Stimulated activated CD8-positive, alpha-beta memory T cell treated with anti-CD3 and anti-CD28 coated beads, Interleukin-2, amount 100 ng/mL, for 1 hour (primary cell): ENCODE data around the gene RSPH9.

Experiments used
- DNase-seq, 2 donors: peaks; one replicate each; pipeline ENCODE4 v3.0.0-alpha.2; 2020; ENCODE audit warnings: low read depth in 2 of 2

RSPH9 gene, protein sequence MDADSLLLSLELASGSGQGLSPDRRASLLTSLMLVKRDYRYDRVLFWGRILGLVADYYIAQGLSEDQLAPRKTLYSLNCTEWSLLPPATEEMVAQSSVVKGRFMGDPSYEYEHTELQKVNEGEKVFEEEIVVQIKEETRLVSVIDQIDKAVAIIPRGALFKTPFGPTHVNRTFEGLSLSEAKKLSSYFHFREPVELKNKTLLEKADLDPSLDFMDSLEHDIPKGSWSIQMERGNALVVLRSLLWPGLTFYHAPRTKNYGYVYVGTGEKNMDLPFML

DNA sequence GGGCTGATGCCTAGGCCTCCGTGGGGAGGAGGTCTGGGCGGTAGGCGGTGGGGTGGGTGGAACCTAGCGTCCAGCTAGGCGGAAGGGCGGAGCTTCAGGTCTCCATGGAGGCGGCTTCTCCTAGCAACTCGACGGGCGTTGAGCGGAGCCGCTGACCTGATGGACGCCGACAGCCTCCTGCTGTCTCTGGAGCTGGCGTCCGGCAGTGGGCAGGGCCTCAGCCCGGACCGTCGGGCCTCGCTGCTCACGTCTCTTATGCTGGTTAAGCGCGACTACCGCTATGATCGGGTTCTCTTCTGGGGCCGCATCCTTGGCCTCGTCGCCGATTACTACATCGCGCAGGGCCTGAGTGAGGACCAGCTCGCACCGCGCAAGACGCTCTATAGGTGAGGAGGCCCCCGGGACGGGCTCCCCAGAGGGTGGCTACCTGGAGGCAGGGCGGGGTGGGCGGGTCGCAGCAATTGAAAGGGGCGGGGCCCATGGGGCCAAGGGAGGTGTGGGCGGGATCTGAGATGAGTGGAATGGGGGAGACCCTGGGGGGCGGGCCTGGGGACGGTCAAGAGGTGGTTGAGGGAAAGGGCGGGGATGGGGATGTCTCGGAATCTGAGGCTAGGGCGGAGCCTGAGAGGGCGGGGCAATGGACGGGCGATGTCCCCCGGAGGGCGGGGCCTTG lies at the start of gene RSPH9:
Gene RSPH9, plus strand, starts transcription at position 97 of the 673 bp plus-strand sequence. Its CDS starts 63 bp downstream, at position 160.
- DNase-seq: no peak

DNA sequence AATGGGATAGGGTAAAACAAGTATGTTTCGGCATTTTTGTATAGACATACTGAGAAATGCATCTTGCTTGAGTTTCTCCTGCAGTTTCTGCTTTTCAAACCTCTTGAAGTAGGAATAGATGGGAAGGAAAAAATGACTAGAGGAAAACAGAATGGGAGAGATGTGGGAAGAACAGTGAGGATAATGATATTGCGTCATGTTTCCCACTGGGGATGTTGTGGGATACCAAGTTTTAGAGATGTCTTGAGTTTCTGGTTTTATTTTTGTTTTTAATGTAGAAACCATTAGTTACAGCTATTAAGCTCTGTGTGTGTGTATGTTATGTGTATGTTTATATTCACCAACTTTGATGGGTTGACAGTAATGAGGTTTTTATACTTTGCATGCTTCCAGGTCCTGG lies 44.2 kb upstream of the RSPH9 start:
- no peak for DNase-seq

DNA sequence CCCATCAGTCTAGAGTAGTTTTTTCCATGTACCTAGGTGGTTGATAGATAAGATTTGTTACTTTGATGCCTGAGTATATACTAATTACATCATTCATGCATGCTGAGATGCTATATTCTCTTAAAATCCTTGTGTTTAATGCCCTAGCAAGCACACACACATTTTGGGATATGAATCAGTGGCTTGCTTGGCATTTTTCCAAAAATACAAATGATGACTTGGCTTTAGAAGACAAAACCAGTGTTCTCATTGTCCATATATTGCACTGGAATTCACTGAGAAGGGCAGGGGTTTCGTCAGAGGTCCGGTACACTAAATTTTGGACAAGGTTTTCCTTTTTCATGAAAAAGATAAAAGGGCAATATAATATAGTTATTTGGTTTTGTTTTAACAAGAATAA lies 40.7 kb upstream of the RSPH9 start:
- DNase-seq: no peak

DNA sequence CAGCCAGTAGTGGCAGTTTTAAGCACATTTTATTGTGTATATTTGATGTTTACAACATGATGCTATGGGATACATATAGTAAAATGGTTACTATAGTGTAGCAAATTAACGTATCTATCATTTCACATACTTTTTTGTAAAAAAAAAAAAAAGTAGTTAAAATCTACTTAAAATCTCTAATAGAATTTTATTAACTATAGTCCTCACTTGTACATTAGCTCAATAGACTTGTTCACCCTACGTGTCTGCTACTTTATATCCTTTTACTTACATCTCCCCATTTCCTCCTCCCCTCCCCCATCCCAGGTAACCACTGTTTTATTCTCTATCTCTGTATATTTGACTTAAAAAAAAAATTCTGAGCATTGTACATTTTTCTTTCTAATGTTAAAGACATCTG lies 38.8 kb upstream of the RSPH9 start:
- DNase-seq: no peak

DNA sequence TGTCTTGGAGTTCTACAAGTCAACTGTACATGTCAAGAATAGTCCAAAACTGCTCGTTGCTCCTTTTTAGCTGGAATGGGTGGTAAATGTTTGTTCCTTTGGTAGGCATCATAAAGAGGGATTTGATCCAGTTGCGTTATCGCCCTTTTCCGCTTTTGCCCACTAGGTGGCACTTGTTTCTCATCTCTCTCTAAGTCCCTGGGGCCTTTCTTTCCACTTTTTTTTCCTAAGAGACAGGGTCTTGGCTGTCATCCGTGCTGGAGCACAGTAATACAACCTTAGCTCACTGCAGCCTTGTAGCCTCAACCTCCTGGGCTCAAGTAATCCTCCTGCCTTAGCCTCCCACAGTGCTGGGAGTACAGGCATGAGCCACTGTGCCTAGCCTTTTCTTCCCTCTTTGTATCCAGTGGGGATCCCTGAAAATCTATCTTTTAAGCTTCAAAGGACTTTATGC lies 36.5 kb upstream of the RSPH9 start:
- peak; percentile 25 to 29 for DNase-seq

DNA sequence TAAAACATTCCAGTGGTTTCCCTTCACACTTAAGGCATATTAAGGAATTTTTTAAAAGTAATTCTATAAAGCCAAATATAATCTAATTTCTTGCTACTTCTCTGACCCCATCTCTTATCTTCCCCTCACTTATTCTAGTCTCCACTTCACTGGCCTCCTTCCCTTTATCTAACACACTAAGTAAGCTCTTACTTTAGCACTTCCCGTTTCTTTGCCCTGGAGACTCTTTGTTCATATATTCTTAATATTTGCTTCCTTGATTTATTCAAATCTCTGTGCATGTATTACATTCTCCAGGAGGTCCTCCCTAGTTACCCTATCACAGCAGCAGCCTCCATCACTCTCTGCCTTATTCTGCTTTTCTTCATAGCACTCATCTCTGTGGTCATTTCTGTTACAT lies 36.0 kb upstream of the RSPH9 start:
- no peak for DNase-seq

DNA sequence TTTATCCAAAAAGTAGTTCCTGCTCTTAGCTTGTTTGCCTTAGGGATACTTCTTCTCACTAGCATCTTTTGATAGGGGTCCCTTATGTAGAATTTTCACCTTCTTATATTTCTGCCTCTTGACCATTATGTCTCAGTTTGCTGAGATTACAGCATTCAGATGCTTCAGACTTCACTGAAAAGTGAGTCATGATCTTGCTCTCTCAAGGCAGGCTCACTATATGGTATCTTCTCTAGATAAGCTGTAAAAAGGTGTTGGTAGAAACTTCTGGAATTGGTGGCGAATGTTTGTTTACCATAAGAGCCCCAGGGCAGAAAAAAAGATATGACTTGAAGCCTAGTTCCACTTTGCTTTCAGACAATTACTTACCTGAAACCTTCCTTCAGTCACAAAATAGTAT lies 35.4 kb upstream of the RSPH9 start:
- DNase-seq: no peak

DNA sequence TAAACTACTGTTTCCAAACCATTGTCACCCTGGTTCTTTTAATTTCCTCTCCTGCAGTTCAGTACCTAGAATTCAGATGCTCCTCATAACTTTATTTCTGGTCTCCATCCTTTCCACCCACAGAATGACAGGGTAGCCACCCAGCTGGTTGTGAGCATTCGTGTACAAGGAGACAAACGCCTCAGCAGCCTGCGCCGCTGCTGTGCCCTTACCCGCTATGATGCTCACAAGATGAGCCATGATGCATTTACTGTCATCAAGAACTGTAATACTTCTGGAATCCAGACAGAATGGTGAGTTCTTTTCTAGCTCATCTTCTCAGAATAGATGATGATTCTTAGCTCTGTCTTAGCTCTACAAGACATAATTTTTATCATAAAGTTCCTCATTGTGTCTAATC lies 34.4 kb upstream of the RSPH9 start:
- no peak for DNase-seq

DNA sequence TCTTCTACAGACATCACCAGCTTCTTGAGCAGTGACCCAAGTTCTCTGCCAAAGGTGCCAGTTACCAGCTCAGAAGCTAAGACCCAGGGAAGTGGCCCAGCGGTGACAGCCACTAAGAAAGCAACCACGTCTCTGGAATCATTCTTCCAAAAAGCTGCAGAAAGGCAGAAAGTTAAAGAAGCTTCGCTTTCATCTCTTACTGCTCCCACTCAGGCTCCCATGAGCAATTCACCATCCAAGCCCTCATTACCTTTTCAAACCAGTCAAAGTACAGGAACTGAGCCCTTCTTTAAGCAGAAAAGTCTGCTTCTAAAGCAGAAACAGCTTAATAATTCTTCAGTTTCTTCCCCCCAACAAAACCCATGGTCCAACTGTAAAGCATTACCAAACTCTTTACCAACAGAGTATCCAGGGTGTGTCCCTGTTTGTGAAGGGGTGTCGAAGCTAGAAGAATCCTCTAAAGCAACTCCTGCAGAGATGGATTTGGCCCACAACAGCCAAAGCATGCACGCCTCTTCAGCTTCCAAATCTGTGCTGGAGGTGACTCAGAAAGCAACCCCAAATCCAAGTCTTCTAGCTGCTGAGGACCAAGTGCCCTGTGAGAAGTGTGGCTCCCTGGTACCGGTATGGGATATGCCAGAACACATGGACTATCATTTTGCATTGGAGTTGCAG lies 31.0 kb upstream of the RSPH9 start:
- no peak for DNase-seq

DNA sequence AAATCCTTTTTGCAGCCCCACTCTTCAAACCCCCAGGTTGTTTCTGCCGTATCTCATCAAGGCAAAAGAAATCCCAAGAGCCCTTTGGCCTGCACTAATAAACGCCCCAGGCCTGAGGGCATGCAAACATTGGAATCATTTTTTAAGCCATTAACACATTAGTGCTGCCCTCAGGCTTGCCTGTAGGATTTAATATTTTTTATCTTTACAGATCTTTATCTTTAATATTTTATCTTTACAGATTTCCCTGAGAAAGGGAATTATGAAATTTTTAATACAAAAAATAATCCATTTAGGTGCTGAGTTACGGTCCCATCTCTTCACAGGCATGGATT lies 30.5 kb upstream of the RSPH9 start:
- no peak for DNase-seq

DNA sequence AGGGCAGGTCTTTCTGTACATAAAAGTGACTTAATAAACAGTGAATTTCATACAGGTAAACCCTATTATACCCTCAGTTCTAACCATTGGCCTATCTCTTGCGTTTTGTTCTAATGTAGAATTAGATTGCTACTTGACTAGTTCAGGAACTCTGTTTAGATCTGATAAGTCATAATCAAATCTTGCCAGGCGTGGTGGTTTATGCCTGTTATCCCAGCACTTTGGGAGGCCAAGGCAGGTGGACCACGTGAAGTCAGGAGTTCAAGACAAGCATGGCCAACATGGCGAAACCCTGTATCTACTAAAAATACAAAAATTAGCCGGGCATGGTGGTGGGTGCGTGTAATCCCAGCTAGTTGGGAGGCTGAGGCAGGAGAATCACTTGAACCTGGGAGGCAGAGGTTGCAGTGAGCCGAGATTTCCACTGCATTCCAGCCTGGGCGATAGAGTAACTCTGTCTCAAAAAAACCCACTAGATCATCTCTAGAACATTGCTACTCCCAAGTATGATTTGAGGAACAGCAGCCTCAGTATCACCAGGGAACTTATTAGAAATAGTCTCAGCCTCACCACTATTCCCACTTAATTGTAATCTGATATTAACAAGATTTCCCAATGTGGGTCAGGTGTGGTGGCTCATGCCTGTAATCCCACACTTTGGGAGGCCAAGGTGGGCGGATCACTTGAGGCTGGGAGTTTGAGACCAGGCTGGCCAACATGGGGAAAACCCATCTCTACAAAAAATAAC lies 27.9 kb upstream of the RSPH9 start:
- DNase-seq: no peak

DNA sequence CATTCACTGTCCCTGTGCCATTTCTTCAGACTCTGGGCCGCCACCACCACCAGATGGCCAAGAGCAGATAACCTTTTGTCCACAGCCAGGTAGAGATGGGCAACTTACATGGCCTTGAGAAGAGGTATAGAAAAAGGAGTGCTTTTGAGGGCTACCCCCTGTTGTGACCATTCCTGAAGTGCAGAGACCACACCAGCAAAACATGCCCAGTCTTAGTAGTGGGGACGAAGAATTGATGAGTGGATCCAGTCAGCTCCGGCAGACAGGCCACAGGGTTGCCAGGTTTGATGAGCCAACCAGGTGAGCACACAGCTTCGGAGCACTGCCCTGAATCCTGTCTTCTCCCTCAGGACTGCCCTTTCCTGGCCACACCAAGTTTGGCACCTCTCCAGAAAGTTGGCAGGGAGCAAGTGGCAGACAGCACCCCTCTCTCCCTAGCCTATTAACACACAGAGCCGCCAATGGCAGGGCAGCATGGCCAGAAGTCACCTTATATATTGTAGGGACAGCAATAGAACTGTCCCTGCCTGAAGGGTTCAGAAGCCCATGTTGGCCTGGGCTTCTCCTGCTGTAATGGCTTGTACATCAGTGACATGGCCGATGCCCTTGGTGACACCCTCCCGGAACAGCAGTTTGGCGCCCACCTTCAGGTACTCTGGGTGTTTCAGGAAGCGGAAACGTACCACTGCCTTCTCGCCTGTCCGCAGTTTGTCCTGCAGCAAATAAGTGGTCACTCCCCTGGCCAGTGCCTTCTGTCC lies 23.6 kb upstream of the RSPH9 start:
- no peak for DNase-seq

DNA sequence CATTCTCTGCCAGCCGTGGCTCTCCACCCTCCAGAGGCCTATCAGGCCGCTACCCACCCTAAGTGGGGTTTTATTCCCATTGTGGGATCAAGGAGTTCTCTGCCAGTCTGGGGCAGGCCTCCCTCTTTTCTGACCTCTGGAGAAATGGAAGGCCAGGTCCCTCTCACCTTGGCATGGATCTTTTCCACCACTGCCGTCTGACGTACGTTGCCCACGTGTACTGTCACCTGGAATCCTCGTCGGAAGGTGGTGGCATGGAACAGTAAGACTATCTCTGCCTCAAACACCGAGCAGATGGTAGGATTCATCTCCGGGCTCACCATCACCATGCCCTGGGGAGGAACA lies 23.0 kb upstream of the RSPH9 start:
- DNase-seq: no peak

DNA sequence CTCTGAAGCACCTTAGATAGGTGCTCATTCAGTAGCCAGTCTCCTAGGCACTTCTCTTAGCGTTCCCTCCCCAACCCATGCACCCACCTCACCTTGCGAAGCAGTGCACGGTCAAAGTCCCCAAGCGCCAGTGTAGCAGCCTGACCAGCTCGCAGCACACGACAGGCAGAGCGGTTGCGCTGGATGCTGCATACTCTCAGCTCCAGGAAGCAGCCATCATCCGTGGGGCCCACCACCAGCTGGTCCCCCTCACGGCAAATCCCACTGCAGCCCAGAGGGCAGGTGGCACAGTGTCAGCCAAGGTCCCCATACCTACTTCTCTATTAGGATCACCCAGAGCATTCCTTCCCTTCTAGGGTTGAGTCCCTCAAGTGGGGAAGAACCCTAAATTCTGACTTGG lies 22.3 kb upstream of the RSPH9 start:
- no peak for DNase-seq

DNA sequence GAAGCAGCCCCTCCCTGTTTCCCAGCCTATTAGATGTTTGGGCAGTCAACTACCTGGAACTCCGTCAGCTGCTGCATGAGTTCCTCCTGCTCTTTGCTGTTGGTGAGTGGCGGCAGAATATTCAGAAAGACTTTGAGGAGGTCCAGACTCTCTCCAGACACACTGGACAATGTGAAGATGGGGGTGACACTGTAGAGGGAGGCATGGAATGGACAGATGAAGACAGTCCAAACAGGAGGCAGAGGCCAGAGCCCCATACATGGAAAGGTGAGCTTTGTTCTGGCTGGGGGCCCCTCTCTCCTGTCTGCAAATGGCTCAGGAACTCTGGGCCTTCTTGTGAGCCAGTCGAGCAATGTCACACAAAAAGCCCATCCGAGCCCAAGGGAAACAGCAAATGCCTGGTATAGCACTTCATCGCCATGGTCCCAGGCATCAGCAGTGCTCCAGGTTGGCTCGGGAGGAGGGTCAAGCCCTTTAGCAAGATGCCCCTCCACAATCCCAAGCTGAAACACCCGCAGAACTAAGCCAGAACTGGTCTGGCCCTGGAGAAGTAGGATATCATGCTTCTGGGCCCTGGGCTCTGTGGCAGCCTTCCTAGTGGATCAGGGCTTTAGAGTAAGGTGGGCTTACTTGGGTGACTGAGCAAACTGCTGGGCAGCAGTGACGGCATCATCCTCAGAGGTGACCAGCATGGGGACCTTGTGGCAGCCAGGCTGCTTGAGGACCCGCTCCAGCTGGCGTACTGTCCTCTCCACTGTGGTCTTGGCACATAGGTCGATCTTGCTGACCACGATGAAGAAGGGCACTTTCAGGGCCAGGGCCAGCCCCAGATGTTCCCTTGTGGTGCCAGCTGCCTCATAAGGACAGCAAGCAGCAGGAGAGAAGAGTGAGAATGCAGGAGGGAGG lies 20.7 kb upstream of the RSPH9 start:
- no peak for DNase-seq

DNA sequence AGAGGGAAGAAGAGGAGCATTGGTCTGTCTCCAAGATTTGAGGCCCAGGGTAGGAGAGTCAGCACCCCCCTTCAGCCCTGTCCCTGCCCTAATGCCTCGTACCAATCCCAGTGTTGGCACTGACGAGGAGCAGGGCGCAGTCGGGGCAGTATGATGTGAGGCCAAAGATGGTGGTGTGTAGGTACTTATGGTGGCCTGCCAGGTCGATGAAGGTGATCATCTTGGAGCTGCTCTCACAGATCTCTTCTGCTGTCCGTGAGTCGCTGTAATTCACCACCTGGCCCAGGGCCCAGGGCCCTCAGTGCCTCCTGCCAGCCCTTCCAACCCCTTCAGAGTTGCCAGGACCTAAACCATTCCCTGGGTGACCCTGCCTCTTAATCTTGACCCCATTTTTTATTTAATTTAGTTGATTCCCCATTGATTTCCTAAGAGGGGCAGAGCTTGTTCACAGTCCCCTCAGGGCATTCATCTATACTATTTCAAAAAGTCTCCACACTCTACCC lies 20.0 kb upstream of the RSPH9 start:
- no peak for DNase-seq

DNA sequence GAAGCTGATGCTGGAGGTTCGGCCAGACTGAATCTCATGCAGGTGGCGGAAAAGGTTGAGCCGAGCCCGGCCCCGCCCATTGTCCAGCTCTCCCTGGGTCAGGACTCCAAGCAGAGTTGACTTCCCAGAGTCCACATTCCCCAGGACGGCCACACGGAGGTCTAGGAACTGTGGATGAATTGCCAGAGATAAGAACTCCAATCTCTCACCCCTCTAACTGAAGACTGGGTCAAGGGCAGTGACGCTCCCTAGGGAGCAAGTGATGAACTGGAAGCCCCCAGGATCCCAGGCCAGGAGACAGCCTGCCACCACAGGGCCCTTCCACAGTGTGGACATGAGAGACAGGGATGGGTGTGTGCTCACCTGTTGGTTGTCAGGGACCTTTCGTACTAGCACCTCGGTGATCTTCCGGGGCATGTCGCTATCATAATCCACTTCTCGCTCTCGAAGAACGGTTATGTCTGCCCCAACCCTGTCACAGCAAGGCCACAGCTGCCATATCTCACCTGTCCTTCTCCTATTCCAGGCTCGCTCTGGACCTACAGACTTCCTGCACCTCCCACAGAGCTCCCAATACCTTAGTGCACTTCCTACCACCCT lies 19.3 kb upstream of the RSPH9 start:
- DNase-seq: no peak

DNA sequence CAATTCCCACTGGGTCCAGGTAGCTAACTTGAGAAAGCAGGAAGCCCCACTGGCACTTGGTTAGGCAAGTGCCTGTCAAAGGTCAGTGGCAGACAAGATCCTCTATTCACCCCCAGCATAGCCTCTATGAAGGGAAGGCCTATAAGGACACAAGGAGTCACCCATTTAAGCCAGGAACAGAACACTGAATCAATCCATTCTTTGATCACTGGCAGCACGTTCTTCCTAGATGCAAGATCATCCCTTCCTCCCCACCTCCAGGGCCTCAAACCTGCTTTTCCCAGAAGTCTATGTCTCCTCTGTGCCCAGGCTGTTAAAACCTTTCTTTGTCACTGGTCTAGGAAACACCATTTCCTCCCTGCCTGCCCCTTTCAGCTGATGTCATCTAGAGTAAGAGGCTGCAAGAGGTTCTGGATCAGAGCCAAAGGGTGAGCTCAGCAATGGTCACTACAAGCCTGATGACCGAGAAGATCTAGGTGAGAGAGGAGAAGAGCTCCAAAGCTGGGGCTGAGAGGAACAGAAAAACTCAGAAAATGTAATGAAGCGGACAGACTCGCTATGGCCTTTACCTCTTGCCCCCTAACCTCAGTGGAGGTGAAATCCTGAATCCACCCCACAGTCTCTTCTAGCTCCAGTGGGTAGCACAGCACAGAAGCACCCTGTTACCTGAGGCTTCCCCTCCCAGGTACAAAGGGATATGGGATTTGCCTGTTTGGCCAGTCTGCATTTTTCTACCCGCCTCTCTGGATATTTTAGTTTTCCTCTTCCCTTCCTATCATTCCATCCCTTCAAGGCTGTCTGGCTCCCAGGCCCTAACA lies 17.6 kb upstream of the RSPH9 start:
- no peak for DNase-seq

DNA sequence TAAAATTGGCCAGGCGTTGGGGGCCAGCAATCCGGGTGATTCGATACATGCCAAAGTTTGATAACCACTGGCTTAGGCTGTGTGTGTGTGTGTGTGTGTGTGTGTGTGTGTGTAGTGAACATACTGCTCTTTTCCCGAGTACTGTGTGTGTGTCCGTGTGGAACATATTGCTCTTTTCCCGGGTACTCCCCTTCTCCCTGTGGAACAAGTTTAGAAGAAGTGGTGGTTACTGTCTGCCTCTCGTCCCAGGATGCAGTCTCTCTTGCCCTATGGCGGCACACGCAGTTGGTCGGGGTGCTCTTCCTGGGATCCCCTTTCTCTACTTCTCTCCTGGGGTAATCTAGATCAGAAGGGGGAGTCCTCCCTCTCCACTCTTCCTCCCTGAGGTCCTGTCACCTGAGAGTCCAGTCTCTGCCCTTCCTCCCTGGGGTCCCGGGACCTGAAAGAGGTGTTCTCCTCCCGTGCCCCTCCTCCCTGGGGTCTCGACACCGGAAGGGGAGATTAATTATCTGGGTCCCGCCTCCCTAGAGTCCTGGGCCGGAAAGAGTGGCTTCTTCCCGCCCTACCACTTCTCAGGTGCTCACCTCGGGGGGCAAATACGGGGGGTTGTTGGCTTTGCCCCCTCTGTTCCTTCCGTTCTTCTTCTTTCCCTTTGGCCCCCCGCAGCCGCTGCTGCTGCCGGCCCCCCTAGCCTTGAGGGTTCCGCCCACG lies 16.3 kb upstream of the RSPH9 start:
- peak in 1 of 2 donors; percentile 13 for DNase-seq
